GM12873 (cell line): ENCODE measurements around the gene DUSP18.

Experiments used
- CTCF ChIP-seq: IDR thresholded peaks from 2 replicates; pipeline ENCODE4 v1.5.1; 2012; ENCODE audit warnings: low read depth, mild to moderate bottlenecking, moderate library complexity, low read length, control low read depth; ENCODE audit not compliant: insufficient read depth; ENCODE audit errors: missing control alignments

The DUSP18 gene

GRCh38 chr22:30687358-30687757, 19.7 kb upstream of the DUSP18 start:
- no peak for TF ChIP-seq CTCF

GRCh38 chr22:30685178-30685577, 17.5 kb upstream of the DUSP18 start:
- TF ChIP-seq CTCF: no peak

- TF ChIP-seq CTCF: no peak
These were observed 14.2 kb upstream of the DUSP18 start for GRCh38 chr22:30681831-30682230.

- no peak for TF ChIP-seq CTCF
These were observed 13.5 kb upstream of the DUSP18 start for GRCh38 chr22:30680991-30681770.

GRCh38 chr22:30675436-30675835, 7.8 kb upstream of the DUSP18 start:
- TF ChIP-seq CTCF: no peak

- no peak for TF ChIP-seq CTCF
These were observed 6.8 kb upstream of the DUSP18 start for GRCh38 chr22:30674482-30674881.

- TF ChIP-seq CTCF: no peak
These were observed 5.5 kb upstream of the DUSP18 start for GRCh38 chr22:30673136-30673535.
